Myocyte (in vitro differentiated cells): ENCODE measurements around the gene IL10RB. TPM values are rescaled to one million over a fixed set of nuclear protein-coding genes. Genes with fewer than 3 reads are reported as not detected.
"Not testable (repeated sequence)": the region's sequence is repeated elsewhere in the genome, so short reads cannot be mapped to it uniquely, and the experiment has no call there.

Experiments
- DNase-seq: peaks from one replicate; pipeline ENCODE4 v3.0.0-alpha.2; 2012; ENCODE audit warnings: low read depth
- total RNA-seq: library from RNA; depleted of rRNA; stranded (reverse); fragments of >200 nt; gene quantifications from 2 replicates; pipeline ENCODE4 v1.2.3, GENCODE V29; 2014

Gene IL10RB
- total RNA-seq, 1 donor from 2014 or later = 32.8 TPM

DNA sequence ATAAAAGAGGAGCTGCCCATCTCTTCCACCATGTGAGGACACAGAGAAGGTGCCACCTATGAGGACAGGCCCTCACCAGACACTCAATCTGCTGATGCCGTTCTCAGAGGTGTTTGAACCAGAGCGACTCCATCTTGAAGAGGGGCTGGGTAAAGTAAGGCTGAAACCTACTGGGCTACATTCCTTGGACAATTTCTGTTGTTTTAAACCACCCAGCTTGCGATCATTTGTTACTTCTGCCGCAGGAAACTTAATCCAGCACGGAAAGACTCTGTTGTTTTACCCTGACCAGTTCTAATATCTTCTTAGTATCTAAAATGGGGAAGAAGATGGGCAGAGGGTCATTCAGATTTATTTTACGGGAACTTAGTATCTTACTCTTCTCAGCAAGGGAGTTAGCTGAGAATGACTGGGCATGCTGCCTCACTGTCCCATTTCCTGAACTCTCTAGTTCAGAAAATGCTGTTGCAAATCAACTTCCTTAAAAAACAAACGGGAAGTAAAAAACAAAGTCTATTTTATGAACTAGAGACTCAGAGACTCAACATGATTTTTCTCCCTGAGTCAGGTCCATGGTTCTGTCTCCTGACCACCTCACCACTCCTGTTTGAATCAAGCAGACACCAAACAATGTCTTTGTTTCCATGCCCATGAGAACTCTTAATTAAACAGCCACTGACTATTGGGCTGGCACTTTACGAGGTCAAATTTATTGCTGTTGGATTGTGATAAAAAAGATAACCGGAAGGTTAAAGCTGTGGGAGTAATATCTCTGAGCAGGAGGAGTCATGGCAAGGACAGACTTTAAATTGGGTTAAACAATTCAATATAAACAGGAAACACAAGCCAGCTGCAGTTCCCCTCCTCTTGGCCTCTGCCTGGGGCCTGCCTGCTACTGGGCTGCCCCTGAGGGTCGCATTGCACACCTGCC lies 34.8 kb downstream of the IL10RB start:
- DNase-seq = no peak

DNA sequence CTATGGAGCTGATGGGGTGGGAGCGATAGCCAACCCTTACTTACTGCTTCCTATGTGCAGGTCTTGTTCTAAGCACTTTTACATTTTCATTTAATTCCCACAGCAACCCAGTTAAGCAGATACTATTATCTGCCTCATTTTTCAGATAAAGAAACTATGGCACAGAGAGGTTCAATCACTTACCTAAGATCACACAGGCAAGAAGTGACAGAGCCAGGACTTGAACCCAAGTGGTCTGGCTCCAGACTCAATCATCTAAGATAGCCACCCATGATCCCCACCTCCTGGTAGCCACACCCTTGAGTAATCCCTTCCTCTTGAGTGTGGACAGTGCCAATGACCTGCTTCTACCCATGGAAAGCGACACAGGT lies 35.5 kb downstream of the IL10RB start:
- DNase-seq = no peak

DNA sequence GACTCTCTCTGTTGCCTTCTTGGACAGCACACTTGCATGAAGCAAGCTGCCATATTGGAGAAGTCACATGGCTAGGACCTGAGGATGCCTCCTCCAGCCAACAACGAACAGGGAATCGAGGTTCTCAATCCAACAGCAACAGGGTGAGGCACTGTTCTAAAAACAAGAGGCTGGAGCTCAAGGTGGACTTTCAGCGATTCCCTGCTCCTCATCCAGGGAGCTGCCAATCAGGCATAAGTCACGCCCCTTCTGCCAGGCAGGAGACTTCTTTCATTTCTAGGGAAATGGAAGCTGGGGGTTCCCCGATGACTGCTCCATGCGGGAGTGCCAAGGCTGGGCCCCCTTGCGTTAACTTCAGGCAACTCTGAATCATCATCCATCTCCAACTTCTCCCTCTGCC lies 35.9 kb downstream of the IL10RB start:
- no peak for DNase-seq

DNA sequence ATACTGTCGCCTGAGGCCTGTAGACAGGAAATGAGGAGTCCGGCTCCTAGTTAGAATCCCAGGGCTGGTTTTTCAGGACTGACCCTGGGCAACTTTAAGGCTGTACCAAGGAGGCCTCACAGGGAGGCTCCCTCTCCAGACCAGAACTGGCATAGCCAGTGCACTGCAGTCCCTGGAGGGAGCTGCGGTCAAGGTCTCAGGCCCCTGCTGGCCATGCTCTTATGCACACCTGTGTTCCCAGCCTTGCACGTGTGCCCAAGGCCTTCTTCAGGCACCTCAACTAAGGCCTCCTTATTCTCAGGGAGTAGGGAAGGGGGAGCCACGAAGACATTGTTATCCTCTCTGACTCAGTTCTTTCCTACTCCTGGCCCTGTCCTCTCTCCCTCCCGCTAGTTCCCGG lies 36.6 kb downstream of the IL10RB start:
- no peak for DNase-seq

DNA sequence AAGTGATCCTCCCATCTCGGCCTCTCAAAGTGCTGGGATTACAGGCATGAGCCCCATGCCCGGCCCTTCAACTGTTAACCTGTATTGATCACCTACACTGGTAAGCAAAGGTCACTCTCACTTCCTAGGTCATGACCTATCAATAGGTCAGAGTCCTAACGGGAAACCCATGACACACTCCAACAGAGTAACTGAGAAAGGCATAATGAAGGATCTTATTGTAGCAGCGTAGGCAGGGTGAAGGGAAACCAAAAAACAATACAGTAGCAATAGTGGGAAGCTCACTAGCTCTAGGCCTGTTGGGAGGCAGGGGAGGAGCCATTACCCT lies 39.1 kb downstream of the IL10RB start:
- no peak for DNase-seq

DNA sequence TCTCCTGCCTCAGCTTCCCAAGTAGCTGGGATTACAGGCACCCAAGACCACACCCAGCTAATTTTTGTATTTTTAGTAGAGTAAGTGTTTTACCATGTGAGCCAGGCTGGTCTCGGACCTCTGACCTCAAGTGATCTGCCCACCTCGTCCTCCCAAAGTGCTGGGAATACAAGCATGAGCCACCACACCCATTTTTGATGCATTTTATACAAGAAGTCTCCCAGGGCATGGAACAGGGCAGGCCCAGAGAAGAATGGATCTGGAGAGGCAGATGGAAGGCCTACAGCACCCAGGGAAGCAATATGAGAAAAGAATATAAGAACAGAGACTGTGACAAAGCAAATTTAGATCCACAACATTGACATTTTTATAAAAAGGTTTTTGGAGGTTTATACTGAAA lies 39.8 kb downstream of the IL10RB start:
- no peak for DNase-seq

DNA sequence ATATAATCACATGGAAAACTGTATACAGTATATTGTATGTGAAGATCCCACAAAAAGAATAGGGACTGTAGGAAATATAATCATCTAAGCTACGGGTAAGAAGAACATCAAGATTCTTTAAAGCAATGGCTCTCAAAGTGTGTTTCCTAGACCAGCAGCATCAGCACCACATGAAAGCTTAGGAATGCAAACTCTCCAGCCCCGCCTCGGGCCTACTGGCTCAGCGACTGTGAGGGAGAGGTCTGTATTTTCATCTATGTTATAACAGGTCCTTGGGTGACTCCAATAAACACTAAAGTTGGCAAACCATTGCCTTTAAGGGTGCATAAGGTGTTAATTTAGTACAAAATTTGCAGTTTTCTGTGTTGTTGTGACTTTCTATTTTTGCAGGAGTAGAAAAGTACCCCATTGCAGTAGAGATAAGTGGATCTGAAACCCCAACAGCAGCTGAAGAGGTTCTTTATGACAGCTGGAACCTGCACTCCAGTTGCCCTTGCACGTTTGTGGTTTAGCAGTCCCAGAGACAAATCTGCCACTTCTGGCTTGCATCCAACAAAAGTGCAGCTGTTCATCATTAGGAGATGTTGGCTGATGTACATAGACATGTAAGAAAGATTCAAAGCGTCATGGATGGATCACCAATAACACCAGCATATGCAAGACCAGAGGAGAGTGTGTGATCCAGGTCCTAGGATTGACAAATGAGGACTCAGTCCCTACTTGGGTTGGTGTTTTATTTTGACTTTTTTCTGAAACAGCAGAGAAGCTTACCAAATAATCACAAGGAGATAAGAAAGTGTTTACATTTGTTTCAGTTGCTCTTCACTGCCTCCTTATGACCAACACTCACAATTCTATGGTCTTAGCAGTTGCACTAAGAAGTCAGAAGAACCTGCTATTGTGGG lies 42.7 kb downstream of the IL10RB start:
- peak; percentile 99 for DNase-seq

DNA sequence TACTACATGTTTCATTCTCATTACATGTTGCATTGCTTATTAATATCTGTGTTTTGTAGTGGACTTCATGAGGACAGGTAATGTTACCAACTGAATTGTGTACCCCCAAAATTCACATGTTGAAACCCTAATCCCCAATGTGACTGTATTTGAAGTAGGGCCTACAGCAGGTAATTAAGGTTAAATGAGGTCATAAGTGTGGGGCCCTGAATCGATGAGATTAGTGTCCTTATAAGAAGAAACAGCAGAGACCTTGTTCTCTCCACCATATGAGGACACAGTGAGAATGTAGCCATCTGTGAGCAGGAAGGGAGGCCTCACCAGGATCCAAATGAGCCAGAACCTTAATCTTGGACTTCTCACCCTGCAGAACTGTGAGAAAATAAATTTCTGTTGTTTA lies 43.6 kb downstream of the IL10RB start:
- no peak for DNase-seq

DNA sequence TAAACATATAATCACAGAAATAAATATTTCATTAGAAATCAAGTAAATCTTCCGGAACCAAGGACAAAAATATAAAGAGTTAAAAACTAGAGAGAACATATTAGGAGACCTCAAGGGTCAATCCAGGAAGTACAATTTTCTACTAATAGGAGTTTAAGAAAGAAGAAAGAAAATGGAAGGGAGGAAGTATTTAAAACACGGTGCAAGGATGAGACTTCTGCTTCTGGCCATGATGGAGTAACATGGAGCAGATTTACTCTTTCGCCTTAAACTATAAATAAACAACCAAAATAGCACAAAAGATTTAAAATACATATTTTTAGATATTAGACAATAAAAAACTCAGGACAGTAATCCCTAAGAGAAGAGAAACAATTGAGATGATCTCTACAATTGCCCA lies 46.0 kb downstream of the IL10RB start:
- DNase-seq = no peak

DNA sequence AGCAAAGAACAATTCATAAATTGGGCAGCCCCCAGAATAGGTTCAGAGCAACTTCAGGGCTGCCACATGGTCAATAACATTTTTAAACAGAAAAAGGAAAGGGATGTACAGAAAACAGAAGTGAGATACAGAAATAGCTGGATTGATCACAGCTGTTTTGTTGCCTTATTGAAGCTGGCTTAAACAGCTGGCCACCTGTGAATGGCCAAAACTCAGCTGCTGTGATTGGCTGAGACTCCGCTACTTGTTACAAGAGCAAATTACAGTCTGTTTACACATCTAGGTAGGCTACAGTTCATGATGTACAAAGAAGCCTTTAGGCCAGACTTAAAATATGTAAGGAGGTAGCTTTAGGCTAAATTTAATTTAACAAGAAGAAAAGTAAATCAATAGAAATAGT lies 47.0 kb downstream of the IL10RB start:
- no peak for DNase-seq

DNA sequence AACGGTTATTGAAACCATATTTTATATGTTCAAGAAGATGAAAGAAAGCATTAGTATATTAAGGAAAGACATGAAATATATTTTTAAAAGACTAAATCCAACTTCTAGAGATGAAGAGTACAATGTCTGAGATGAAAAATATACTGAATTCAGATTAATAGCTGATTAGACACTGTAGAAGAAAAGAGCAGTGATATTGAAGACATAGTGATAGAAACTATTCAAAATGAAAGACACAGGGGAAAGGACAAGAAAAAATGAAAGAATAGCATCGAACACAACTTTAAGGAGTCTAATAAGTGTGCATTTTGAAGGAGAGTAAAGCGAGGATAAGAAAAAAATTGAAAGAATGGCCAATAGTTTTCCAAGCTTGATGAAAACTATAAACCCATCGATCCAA lies 47.4 kb downstream of the IL10RB start:
- DNase-seq = no peak

DNA sequence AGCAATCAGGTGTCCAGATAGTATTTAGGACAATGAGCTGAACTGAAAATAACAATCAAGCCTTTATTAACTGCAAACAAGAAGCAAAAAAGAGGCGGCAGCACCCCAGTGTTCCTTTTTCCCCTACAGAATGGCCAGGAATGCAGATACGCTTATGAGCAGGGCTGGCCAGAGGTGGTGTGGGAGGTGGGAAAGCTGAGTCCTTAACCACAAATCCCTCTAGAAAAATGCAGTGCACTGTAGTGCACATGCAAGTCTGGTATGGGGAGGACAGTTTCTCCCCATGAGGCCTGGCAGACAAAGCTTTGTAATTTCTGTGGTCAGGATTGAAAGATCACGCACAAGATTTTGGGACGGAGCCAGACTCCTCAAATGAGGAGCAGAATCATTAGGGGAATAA lies 47.9 kb downstream of the IL10RB start:
- DNase-seq = peak; percentile 83

DNA sequence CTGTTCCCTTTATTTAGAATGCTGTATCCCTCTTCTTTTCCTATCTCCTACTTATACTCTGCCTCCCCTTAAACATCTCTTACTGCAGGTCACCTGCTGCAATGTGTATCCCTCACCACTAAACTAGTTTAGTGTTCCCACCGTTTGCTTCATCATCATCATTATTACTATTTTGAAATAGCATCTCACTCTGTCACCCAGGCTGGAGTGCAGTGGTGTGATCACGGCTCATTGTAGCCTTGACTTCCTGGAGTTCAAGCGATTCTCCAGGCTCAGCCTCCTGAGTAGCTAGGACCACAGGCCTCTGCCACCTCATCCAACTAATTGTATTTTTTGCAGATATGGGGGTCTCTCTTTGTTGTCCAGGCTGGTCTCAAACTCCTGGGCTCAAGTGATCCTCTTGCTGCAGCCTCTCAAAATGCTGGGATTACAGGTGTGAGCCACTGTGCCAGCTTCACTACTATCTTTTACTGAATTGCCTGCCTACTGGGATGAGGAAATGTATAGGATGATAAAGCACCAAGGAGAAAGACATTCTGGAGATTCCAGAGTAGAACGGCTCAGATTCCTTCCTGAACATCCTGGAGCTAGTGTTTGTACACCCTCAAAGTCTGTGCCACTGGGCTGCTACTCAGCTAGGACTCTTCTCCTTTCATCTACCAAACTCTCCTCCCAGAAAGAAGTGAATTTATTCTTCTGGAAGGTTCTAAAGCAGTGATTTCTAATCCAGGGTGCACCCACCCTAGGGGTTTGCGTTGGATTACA lies 50.0 kb downstream of the IL10RB start:
- no peak for DNase-seq

DNA sequence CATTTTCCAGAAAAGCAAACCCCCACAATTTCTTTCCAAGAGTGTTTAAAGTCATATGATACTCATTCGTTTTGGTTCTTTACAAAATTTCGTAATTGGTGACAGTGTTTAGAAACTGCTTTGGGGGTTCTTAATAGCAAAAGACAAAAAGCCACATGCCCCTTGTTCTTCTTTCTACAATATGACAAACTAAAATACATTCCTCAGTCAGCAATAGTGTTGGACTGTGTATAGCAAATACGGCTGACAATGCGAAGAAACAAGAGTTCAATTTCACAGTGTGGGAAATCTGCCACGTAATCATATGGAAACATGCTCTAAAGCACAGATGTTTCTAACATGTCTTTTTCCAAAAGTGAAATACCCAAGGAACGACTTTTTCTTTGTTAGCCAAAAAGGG lies 51.0 kb downstream of the IL10RB start:
- no peak for DNase-seq

DNA sequence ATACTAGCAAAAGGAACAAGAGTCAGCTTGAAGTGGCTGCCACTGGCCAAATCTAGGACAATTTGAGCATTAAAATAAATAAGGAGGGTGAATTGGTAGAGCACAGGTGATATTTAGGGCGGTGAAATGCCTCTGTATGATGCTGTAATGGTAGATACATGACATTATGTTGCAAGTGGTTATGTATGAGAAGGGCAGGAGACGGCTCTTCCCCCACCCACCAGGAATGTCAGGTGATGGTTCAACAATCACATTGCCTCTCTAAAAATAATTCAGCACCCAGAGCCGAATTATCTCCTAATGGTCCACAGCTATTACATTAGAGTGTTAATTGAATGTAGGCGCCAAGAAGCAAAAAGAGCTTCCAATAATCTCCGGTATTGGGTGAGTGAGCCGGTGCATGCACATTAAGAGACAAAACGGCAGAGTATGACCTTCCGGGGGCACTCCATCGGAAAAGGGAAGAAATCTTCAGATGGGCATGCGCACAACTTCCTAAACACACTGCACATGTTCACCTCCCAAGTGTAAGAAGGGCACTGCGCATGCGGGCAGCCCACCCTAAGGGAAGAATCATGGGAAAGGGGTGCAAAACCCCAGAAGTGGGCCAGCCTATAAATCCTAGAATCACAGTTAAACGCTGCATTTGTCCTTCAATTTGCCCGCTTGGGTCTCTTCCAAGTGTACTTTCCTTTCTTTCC lies 51.8 kb downstream of the IL10RB start:
- no peak for DNase-seq

DNA sequence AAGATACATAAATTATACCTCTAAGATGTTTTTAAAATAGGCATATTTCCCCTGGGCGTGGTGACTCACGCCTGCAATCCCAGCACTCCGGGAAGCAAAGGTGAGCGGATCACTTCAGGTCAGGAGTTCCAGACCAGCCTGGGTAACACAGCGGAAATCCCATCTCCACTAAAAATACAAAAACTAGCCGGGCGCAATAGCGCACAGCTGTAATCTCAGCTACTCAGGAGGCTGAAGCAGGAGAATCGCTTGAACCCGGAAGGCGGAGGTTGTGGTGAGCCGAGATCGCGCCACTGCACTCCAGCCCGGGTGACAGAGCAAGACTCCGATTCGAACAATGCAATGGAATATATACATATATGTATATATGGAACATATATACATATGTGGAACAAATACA lies 54.8 kb downstream of the IL10RB start:
- DNase-seq = not testable (repeated sequence)

DNA sequence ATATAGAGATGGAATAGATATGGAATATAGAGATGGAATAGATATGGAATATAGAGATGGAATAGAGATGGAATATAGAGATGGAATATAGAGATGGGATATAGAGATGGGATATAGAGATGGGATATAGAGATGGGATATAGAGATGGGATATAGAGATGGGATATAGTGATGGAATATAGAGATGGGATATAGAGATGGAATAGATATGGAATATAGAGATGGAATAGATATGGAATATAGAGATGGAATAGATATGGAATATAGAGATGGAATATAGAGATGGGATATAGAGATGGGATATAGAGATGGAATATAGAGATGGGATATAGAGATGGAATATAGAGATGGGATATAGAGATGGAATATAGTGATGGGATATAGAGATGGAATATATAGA lies 57.4 kb downstream of the IL10RB start:
- DNase-seq = not testable (repeated sequence)

DNA sequence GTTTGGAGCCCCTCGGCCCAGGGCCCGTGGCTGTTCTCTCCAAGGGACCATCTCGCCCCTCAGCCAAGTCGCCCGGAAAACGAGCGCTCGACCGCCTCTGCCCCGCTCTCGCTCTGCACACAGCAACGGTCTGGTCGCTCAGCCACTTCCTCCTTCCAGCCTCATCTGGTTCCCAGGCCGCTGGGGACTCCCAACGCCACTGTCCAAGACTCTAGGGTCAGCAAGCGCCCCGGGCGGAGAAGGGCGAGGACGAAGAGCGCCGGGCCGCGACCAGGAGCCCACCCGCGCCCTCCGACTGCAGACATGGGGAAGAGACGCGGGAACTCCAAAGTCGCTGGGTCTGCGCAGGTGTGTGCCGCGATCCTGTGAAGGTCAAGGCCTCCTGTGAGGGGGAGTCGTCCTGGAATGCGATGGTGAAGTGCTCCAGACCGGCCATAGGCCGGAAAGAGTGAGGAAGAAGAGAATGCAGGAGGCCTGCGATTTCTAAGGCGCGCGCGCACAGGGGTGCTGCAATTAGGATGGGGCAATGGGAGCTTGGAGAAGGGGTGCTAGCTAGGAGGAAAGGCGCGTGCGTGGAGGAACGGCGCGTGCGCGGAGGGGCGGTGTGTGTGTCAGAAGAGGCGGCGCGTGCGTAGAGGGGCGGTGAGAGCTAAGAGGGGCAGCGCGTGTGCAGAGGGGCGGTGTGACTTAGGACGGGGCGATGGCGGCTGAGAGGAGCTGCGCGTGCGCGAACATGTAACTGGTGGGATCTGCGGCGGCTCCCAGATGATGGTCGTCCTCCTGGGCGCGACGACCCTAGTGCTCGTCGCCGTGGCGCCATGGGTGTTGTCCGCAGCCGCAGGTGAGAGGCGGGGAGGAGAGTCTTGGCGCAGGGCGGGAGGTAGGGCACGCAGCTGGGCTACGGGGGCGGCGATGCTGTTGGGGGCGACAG lies 58.4 kb downstream of the IL10RB start, which contains the start of gene IFNAR1:
IFNAR1 (plus strand) TSS at position 680 of the 931 bp plus-strand sequence; CDS start at position 766, 86 bp downstream.
- DNase-seq = peak; percentile 99

DNA sequence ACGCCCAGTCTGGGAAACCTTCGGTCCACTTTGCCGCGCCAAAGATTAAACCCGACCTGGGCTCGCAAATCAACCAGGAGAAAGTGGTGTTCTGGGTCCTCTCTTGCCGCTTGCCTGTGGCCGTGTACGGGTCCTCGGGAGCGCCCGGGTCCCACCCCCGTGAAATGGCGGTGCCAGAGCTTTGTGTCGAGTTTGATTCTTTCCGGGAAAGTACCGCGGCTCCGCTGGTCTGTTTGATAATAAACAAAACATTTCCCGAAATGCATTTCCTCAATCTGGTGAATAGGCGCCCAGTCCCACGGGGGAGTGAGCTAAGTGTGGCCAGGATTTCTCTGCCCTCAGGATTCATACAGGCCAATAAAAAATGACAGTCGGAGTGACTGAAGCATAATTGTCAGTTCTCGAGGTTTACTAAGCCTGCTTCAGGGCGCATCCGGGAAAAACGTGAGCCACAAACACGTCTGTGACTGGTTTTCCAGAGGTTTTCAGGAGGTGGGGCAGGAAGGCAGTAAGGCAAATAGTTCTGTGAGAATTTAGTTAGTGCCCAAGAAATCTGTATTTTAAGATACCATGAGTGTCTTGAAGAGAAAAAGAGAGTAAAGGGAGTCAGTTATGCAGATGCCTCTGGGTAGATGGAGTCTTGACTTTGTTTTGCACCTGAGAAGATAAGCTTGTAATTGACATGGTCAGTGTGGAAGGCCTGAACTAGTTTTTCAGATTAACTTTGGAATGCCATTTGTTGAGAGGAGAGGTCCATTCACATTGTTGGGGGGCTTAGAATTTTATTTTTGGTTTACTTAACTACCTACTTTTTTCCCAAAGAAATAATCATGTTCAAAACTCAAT lies 59.3 kb downstream of the IL10RB start:
- peak; percentile 75 for DNase-seq
